ENCODE results near the gene CELF4. TPM values are rescaled to one million over a fixed set of nuclear protein-coding genes. Genes with fewer than 3 reads are reported as not detected.

Gene CELF4
- total and polyA plus RNA-seq, 2 donors (not counting 1 experiment from before 2014, with no cell fraction given), result 0.17 TPM; not detected in 1

DNA sequence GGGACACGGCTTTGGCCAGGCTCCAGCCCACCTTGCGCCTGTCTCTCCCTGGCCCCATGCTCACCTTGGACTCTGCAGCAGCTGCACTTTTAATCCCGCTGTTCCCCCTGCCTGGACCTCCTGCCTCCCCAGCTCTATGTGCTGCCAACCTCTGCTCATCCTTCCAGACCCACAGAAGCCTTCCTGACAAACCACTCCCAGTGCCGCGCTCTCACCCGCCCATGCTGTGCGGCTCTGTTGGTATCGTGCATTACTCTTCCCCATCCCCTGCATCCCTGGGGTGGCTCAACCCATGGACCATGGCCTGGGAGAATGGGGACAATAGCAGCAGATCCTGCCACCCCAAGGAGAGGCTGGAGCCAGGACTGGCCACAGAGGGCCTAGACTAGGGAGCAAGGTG, 303.6 kb downstream of the CELF4 start:
- no peak overlapping the region for H3K4me2 ChIP-seq (ENCODE audit: extremely low read depth, insufficient read depth, low read length)
- no peaks in the 10 kb centered on the region for H3K27me3 ChIP-seq (ENCODE audit: control insufficient read depth, insufficient read depth, low read length)
- H3K27ac ChIP-seq (ENCODE audit: insufficient read depth, low read length), result no peak overlapping the region
- no peaks in the 10 kb centered on the region for H3K36me3 ChIP-seq (ENCODE audit: control insufficient read depth, insufficient read depth, low read length)
- no peak overlapping the region for H3K4me3 ChIP-seq (replicated peaks in 1 of 4; ENCODE audit: control extremely low read depth in 1 of 4, insufficient read depth in 1 of 4, low read depth in 3 of 4, low read length in 4 of 4)
- DNase-seq (ENCODE audit: low read depth in 2 of 2), result no peak
- H2AFZ ChIP-seq (ENCODE audit: low read length), result no peak overlapping the region
- H3K9ac ChIP-seq (ENCODE audit: insufficient read depth, low read length), result no peak overlapping the region
- no peak for TF ChIP-seq EZH2 (IDR thresholded peaks at IDR 0.05; ENCODE audit: low read length, missing control alignments)
- TF ChIP-seq, protein P1, sequence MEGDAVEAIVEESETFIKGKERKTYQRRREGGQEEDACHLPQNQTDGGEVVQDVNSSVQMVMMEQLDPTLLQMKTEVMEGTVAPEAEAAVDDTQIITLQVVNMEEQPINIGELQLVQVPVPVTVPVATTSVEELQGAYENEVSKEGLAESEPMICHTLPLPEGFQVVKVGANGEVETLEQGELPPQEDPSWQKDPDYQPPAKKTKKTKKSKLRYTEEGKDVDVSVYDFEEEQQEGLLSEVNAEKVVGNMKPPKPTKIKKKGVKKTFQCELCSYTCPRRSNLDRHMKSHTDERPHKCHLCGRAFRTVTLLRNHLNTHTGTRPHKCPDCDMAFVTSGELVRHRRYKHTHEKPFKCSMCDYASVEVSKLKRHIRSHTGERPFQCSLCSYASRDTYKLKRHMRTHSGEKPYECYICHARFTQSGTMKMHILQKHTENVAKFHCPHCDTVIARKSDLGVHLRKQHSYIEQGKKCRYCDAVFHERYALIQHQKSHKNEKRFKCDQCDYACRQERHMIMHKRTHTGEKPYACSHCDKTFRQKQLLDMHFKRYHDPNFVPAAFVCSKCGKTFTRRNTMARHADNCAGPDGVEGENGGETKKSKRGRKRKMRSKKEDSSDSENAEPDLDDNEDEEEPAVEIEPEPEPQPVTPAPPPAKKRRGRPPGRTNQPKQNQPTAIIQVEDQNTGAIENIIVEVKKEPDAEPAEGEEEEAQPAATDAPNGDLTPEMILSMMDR (conservative IDR thresholded peaks at IDR 0.05 in 1 of 2, IDR thresholded peaks at IDR 0.05 in 1 of 2; ENCODE audit: low read depth in 1 of 2, low read length in 2 of 2), result no peak
- no peaks in the 10 kb centered on the region for H3K9me3 ChIP-seq (ENCODE audit: control insufficient read depth, insufficient read depth, low read depth, low read length)
- H3K4me1 ChIP-seq (ENCODE audit: control insufficient read depth, extremely low read depth, insufficient read depth, low read length), result no peaks in the 10 kb centered on the region
- H4K20me1 ChIP-seq (ENCODE audit: control insufficient read depth, extremely low read depth, insufficient read depth, low read length), result no peaks in the 10 kb centered on the region
- H3K79me2 ChIP-seq (ENCODE audit: control insufficient read depth, insufficient read depth, low read length), result no peaks in the 10 kb centered on the region

DNA sequence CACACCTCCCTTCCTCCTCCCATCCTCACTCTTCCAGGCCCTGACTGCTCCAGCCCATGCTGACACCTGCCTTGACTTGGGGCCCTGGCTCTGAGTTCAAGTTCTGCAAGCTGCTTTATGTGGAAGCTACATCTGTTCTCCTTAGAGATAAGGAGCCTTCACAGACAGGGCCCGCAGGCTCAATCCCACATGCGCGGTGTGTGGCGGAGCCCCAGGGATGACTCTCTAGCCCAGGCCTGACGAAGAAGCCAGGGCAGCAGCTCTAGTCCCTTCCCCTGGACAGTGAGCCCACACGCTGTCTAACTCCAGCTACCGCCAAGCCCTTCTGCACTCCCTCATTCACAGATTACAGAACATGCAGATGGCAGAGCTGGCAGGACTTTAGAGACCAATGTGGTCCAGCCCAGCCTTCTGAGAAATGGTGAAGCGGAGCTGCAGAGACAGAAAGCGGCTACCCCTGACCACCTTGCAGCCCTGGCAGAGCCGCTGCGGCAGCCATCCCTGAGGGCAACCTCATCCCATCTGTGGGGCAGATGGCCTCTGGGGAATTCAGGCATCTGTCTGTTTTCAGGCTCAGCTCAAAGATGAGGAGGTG, 304.3 kb downstream of the CELF4 start:
- no peak overlapping the region for H2AFZ ChIP-seq (ENCODE audit: low read length)
- no peaks in the 10 kb centered on the region for H3K9me3 ChIP-seq (ENCODE audit: control insufficient read depth, insufficient read depth, low read depth, low read length)

DNA sequence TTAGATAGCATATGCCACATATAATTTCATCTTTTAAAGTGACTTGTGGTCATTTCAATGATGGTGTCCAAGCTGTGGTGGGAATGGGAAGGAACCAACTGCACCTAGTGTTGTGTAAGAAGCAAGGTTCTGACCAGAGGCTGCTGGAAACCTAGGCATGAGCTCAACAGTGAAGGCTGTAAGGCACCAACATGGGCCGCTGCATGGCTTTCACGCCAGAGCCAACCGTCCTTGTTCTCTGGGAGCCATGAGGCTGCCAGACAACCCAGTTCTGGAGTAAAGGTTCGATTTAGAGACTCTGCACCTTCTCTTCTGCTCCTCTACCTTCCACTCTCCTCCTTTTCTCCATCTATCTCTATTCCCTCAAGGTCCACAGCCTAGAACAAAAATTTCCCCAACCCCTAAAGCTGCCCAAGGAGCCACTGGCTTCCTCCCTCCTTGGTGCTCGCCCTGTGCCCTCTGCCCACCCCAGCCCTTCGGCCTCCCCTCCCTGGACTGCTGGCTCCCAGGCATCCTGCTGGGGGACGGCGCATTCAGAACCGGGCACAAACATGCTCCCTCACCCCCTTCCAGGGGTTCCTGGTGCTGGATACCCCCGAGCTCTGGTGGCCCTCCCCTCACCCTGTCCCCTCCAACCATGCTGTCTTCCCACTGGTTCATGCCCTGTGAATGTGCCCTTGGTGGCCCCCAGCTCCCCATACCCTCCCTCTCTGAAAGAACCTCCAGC, 305.1 kb downstream of the CELF4 start:
- H4K20me1 ChIP-seq (ENCODE audit: control insufficient read depth, extremely low read depth, insufficient read depth, low read length), result no peaks in the 10 kb centered on the region
- H3K4me1 ChIP-seq (ENCODE audit: control insufficient read depth, extremely low read depth, insufficient read depth, low read length), result no peaks in the 10 kb centered on the region
- H3K27me3 ChIP-seq (ENCODE audit: control insufficient read depth, insufficient read depth, low read length), result no peaks in the 10 kb centered on the region
- DNase-seq (ENCODE audit: low read depth in 2 of 2), result no peak
- no peak overlapping the region for H3K4me2 ChIP-seq (ENCODE audit: extremely low read depth, insufficient read depth, low read length)
- TF ChIP-seq EZH2 (IDR thresholded peaks at IDR 0.05; ENCODE audit: low read length, missing control alignments), result no peak
- TF ChIP-seq, protein P1 (conservative IDR thresholded peaks at IDR 0.05 in 1 of 2, IDR thresholded peaks at IDR 0.05 in 1 of 2; ENCODE audit: low read depth in 1 of 2, low read length in 2 of 2), result no peak
- no peak overlapping the region for H3K4me3 ChIP-seq (replicated peaks in 1 of 4; ENCODE audit: control extremely low read depth in 1 of 4, insufficient read depth in 1 of 4, low read depth in 3 of 4, low read length in 4 of 4)
- H3K36me3 ChIP-seq (ENCODE audit: control insufficient read depth, insufficient read depth, low read length), result no peaks in the 10 kb centered on the region
- no peak overlapping the region for H2AFZ ChIP-seq (ENCODE audit: low read length)
- H3K9me3 ChIP-seq (ENCODE audit: control insufficient read depth, insufficient read depth, low read depth, low read length), result no peaks in the 10 kb centered on the region
- no peaks in the 10 kb centered on the region for H3K79me2 ChIP-seq (ENCODE audit: control insufficient read depth, insufficient read depth, low read length)
- no peak overlapping the region for H3K27ac ChIP-seq (ENCODE audit: insufficient read depth, low read length)
- no peak overlapping the region for H3K9ac ChIP-seq (ENCODE audit: insufficient read depth, low read length)

More for the DNA sequence above, 304.3 kb downstream of the CELF4 start:
- no peak overlapping the region for H3K9ac ChIP-seq (ENCODE audit: insufficient read depth, low read length)
- H3K4me2 ChIP-seq (ENCODE audit: extremely low read depth, insufficient read depth, low read length), result no peak overlapping the region
- no peak for DNase-seq (ENCODE audit: low read depth in 2 of 2)
- no peak overlapping the region for H3K27ac ChIP-seq (ENCODE audit: insufficient read depth, low read length)
- H3K27me3 ChIP-seq (ENCODE audit: control insufficient read depth, insufficient read depth, low read length), result no peaks in the 10 kb centered on the region
- no peaks in the 10 kb centered on the region for H3K36me3 ChIP-seq (ENCODE audit: control insufficient read depth, insufficient read depth, low read length)
- no peak for TF ChIP-seq EZH2 (IDR thresholded peaks at IDR 0.05; ENCODE audit: low read length, missing control alignments)
- TF ChIP-seq, protein P1 (conservative IDR thresholded peaks at IDR 0.05 in 1 of 2, IDR thresholded peaks at IDR 0.05 in 1 of 2; ENCODE audit: low read depth in 1 of 2, low read length in 2 of 2), result no peak
- H3K4me3 ChIP-seq (replicated peaks in 1 of 4; ENCODE audit: control extremely low read depth in 1 of 4, insufficient read depth in 1 of 4, low read depth in 3 of 4, low read length in 4 of 4), result no peak overlapping the region
- no peaks in the 10 kb centered on the region for H4K20me1 ChIP-seq (ENCODE audit: control insufficient read depth, extremely low read depth, insufficient read depth, low read length)
- H3K4me1 ChIP-seq (ENCODE audit: control insufficient read depth, extremely low read depth, insufficient read depth, low read length), result no peaks in the 10 kb centered on the region
- no peaks in the 10 kb centered on the region for H3K79me2 ChIP-seq (ENCODE audit: control insufficient read depth, insufficient read depth, low read length)
